Measurements from ENCODE around the gene SLC5A2.
"Not testable (repeated sequence)": the region's sequence is repeated elsewhere in the genome, so short reads cannot be mapped to it uniquely, and the experiment has no call there.

Gene SLC5A2

GRCh38 chr16:31525113-31525512 lies 42.2 kb downstream of the SLC5A2 start:
- no peak for DNase-seq

GRCh38 chr16:31527734-31528274 lies 44.9 kb downstream of the SLC5A2 start, which contains the start of gene AHSP:
Gene AHSP, plus strand, starts transcription at chr16:31527900. Its CDS starts 240 bp downstream, at chr16:31528140.
- DNase-seq = no peak

GRCh38 chr16:31528523-31529107 lies 45.7 kb downstream of the SLC5A2 start:
- DNase-seq = no peak

GRCh38 chr16:31529108-31529936 lies 46.4 kb downstream of the SLC5A2 start:
- DNase-seq = no peak

- no peak for DNase-seq
Measured at GRCh38 chr16:31529937-31530312, 47.0 kb downstream of the SLC5A2 start.

GRCh38 chr16:31530405-31530804 lies 47.5 kb downstream of the SLC5A2 start:
- no peak for DNase-seq

- no peak for DNase-seq
Measured at GRCh38 chr16:31531096-31531495, 48.2 kb downstream of the SLC5A2 start.

GRCh38 chr16:31532120-31532519 lies 49.2 kb downstream of the SLC5A2 start:
- DNase-seq = no peak

GRCh38 chr16:31532896-31533295 lies 50.0 kb downstream of the SLC5A2 start:
- DNase-seq = peak in 1 of 56 donors; percentile 4

- DNase-seq = no peak
Measured at GRCh38 chr16:31535737-31536136, 52.8 kb downstream of the SLC5A2 start.

- no peak for DNase-seq
Measured at GRCh38 chr16:31536804-31537361, 54.0 kb downstream of the SLC5A2 start.

GRCh38 chr16:31537362-31538242 lies 54.7 kb downstream of the SLC5A2 start:
- no peak for DNase-seq

GRCh38 chr16:31538243-31538598 lies 55.3 kb downstream of the SLC5A2 start:
- not testable (repeated sequence) for DNase-seq

- DNase-seq = not testable (repeated sequence)
Measured at GRCh38 chr16:31539762-31540161, 56.8 kb downstream of the SLC5A2 start.
